Right kidney (tissue), 1 donor: ENCODE results near the gene PGAM2.
A peak's percentile ranks its signal among the peaks of the same experiment; 100 is the strongest.
"Not testable (repeated sequence)": the region's sequence is repeated elsewhere in the genome, so short reads cannot be mapped to it uniquely, and the experiment has no call there.

Experiments used
- DNase-seq: peaks from one replicate; pipeline ENCODE4 v3.0.0-alpha.2; 2016

Gene PGAM2

DNA sequence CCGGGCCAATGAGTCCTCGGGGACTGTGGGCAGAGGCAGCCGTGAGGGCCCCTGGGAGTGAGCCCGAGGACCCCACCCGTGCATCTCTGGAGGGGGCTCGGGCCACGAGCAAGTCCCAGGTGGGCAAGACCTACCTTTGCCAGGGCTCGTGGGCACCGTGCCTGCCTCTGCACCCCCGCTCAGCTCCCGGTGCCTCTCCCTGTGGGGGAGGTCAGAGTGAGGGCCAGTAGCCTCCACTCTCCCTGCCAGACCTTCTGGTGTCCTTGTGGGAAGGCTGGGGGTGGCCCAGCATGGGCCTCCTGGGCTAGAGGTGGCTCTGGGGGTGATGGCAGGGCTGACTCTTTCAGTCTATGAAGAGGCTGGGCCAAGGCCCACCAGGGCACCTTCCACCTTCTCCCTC, 35.9 kb downstream of the PGAM2 start:
- DNase-seq, result not testable (repeated sequence)

DNA sequence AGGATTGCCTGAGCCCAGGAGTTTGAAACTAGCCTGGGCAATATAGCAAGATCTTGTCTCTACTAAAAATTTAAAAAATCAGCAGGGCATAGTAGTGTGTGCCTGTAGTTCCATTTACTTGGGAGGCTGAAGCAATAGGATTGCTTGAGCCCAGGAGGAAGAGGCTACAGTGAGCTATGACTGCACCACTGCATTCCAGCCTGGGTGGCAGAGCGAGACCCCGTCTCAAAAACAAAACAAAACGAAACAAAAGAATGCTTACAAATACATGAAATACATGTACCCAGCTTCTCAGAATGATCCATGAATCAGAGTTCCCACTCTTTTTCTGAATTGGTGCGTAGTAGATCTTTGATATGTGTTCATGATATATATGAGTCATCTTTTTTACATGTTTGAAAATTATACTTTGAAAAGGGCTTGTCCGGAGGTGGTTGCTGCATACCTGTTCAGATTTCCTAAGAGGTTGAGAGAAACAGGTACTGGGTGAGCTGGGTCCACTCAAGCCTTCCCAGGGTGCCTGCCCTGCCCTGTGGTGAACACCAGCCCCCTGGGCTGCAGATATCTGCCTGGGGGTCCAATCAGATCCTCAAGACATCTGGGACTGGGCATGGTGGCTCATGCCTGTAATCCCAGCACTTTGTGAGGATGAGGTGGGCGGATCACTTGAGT, 42.4 kb downstream of the PGAM2 start:
- DNase-seq, result not testable (repeated sequence)

DNA sequence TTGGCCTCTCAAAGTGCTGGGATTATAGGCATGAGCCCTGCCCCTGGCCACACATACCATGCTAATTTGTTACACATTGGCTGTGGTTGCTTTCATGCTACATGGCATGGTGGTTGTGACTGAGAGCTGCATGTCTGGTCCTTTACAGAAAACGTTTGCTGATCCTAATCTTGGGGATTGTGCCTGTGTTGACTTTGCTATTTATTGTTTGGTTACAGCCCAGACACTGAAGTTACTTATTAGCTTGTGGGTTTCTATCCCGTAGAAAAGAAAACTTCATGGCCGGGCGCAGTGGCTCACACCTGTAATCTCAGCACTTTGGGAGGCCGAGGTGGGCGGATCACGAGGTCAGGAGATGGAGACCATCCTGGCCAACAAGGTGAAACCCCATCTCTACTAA, 43.3 kb downstream of the PGAM2 start:
- not testable (repeated sequence) for DNase-seq

GRCh38 chr7:44019825-44020224, 45.5 kb downstream of the PGAM2 start:
- DNase-seq, result not testable (repeated sequence)

DNA sequence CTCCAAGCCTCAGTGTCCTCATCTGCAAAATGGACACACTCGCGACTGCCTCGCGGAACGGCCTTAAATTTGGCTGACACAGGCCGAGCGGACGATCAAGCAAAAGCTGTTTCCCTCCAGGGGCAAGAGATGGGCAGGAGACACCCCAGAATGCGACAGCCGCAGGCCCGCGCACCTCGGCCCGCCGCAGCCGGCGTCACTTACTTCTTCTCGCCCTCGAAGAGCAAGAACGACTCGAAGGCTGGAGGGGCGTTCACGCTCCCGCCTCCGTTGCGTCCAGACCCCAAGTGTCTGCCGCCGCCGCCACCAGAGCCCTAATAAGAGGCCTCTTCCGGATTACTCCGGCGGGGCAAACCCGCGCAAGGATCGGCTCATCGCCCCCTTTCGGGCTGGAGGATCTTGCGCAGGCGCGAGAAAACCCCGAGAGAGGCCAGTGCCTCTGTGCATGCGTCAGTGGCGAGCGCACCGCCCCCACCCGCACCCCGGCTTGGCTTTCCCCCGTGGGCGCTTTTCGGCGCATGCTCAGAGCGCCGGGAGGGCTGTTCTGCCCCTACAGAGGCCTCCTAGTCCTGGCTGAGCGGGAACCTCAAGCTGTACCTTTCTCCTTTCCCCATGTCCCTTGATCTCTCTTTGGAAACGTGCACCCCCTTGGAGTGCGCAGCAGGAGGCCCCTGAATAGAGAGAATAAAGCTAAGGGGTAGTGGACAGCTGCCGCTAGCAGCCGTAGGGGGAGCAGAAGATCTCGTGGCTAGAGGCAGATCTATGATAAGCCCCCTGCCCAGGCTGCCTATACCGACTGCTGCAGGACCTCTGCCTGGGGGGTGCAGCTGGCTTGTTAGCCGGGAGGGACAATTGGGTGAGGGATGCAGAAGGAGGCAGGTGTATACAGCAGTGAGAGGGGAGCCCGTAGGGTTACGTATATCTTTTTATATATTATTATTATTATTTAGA, 46.2 kb downstream of the PGAM2 start:
- DNase-seq, result peak; percentile 85

GRCh38 chr7:44015090-44015489, 50.3 kb downstream of the PGAM2 start:
- not testable (repeated sequence) for DNase-seq
